ENCODE data around the gene EDN1.

Gene EDN1

GRCh38 chr6:12249541-12250382 is 40.4 kb upstream of the EDN1 start:
- Histone ChIP-seq H3K27me3 (ENCODE audit: insufficient read depth, poor library complexity, severe bottlenecking) (no peaks in the 10 kb centered on the region), H3K27ac (replicated peaks) (no peak overlapping the region), H3K4me3 (replicated peaks; ENCODE audit: insufficient read depth, low read length) (no peak overlapping the region)
- no peak for TF ChIP-seq POLR2AphosphoS5 (IDR thresholded peaks at IDR 0.05; ENCODE audit: low read depth)
- TF ChIP-seq SPI1 (IDR thresholded peaks at IDR 0.05; ENCODE audit: borderline replicate concordance, low read depth) = no peak
- no peak for TF ChIP-seq CTCF (IDR thresholded peaks at IDR 0.05; ENCODE audit: insufficient read depth, low read length)
- TF ChIP-seq GABPA (IDR thresholded peaks at IDR 0.05; ENCODE audit: low read depth) = no peak
- TF ChIP-seq REST (IDR thresholded peaks at IDR 0.05; ENCODE audit: insufficient replicate concordance, low read depth) = no peak
- DNase-seq (ENCODE audit: low read depth in 1 of 2, low spot score in 1 of 2) = no peak

- H3K27me3 ChIP-seq (ENCODE audit: insufficient read depth, poor library complexity, severe bottlenecking) = no peaks in the 10 kb centered on the region
- H3K4me3 ChIP-seq (replicated peaks; ENCODE audit: insufficient read depth, low read length) = no peak overlapping the region
- TF ChIP-seq SPI1 (IDR thresholded peaks at IDR 0.05; ENCODE audit: borderline replicate concordance, low read depth) (no peak), CTCF (IDR thresholded peaks at IDR 0.05; ENCODE audit: insufficient read depth, low read length) (no peak), REST (IDR thresholded peaks at IDR 0.05; ENCODE audit: insufficient replicate concordance, low read depth) (no peak), GABPA (IDR thresholded peaks at IDR 0.05; ENCODE audit: low read depth) (no peak), POLR2AphosphoS5 (IDR thresholded peaks at IDR 0.05; ENCODE audit: low read depth) (no peak)
- no peak overlapping the region for H3K27ac ChIP-seq (replicated peaks)
- no peak for DNase-seq (ENCODE audit: low read depth in 1 of 2, low spot score in 1 of 2)
Measured at GRCh38 chr6:12250383-12250770, 39.8 kb upstream of the EDN1 start.

GRCh38 chr6:12254210-12254609 is 36.0 kb upstream of the EDN1 start:
- no peak overlapping the region for H3K27ac ChIP-seq (replicated peaks)

More at GRCh38 chr6:12254210-12254609, 36.0 kb upstream of the EDN1 start:
- Histone ChIP-seq H3K27me3 (ENCODE audit: insufficient read depth, poor library complexity, severe bottlenecking) (no peaks in the 10 kb centered on the region), H3K4me3 (replicated peaks; ENCODE audit: insufficient read depth, low read length) (no peak overlapping the region)
- no peak for DNase-seq (ENCODE audit: low read depth in 1 of 2, low spot score in 1 of 2)
- TF ChIP-seq REST (IDR thresholded peaks at IDR 0.05; ENCODE audit: insufficient replicate concordance, low read depth) = no peak
- TF ChIP-seq CTCF (IDR thresholded peaks at IDR 0.05; ENCODE audit: insufficient read depth, low read length) = no peak
- TF ChIP-seq SPI1 (IDR thresholded peaks at IDR 0.05; ENCODE audit: borderline replicate concordance, low read depth) = no peak
- TF ChIP-seq POLR2AphosphoS5 (IDR thresholded peaks at IDR 0.05; ENCODE audit: low read depth) = no peak
- TF ChIP-seq GABPA (IDR thresholded peaks at IDR 0.05; ENCODE audit: low read depth) = no peak

Data from HL-60 (cell line).